A549 (cell line): ENCODE results near the gene FUT7. TPM values are rescaled to one million over a fixed set of nuclear protein-coding genes. Genes with fewer than 3 reads are reported as not detected.

Experiments used
- ATAC-seq, 2 experiments: fragments of 200-7000 bp in 1 of 2; fragments of >200 bp in 1 of 2; cut with Nextera tagmentation in 1 of 2; cut with Tn5 transposase in 1 of 2; 3 replicates each; pipeline versions ENCODE4 v1.8.0 to v1.9.1; 2018 to 2020; ENCODE audit warnings: mild to moderate bottlenecking in 1 of 2, moderate library complexity in 1 of 2
- CTCF ChIA-PET: fragments of 300-600 bp; sonication (Branson Sonifier 250); formaldehyde crosslinking; extraction: SDS; loops from one replicate; lab custom pipeline; 2021; ENCODE audit warnings: antibody characterized with exemption, inconsistent platforms; lab: Yijun Ruan, JAX
- POLR2A ChIA-PET: fragments of 350-600 bp; formaldehyde crosslinking; extraction: SDS; loops from one replicate; lab custom pipeline; 2021; ENCODE audit warnings: antibody characterized with exemption, inconsistent platforms; lab: Yijun Ruan, JAX
- DNase-seq, 2 experiments: peaks; one replicate each; pipeline versions ENCODE4 v3.0.0 to v3.0.0-alpha.2; 2011 to 2016; ENCODE audit warnings: low read depth in 1 of 2, low spot score in 1 of 2
- FAIRE-seq: peaks from 2 replicates; lab custom pipeline; 2011; peaks lifted over from hg19 to GRCh38; lab: Jason Lieb, UNC
- H3K27ac ChIP-seq, 2 experiments: fragments of >200 bp; sonication (Bioruptor Twin); formaldehyde crosslinking; 3 replicates each; pipeline ENCODE4 v1.5.1; 2016 to 2017
- H3K4me1 ChIP-seq: fragments of >200 bp; sonication (Bioruptor Twin); formaldehyde crosslinking; 3 replicates; pipeline ENCODE4 v1.6.1; 2016
- H3K4me2 ChIP-seq: fragments of >200 bp; sonication (Bioruptor Twin); formaldehyde crosslinking; 3 replicates; pipeline ENCODE4 v1.6.1; 2016
- H3K4me3 ChIP-seq: fragments of >200 bp; sonication (Bioruptor Twin); formaldehyde crosslinking; 3 replicates; pipeline ENCODE4 v1.5.1; 2016
- H3K9me3 ChIP-seq: fragments of >200 bp; sonication (Bioruptor Twin); formaldehyde crosslinking; 3 replicates; pipeline ENCODE4 v1.6.1; 2016
- BCL3 ChIP-seq: fragments of >200 bp; sonication (Bioruptor Twin); formaldehyde crosslinking; IDR thresholded peaks from 3 replicates; pipeline ENCODE4 v1.6.1; 2016
- BHLHE40 ChIP-seq: IDR thresholded peaks from 2 replicates; pipeline ENCODE4 v1.6.1; 2012; ENCODE audit warnings: low read depth, low read length, inconsistent platforms
- CBX2 ChIP-seq: fragments of 200-600 bp; sonication (generic); IDR thresholded peaks from 2 replicates; pipeline ENCODE4 v1.6.1; 2016; ENCODE audit warnings: low read depth, mild to moderate bottlenecking, borderline replicate concordance
- CBX8 ChIP-seq: fragments of 200-600 bp; sonication (generic); IDR thresholded peaks from 2 replicates; pipeline ENCODE4 v1.6.1; 2016
- CEBPB ChIP-seq, 2 experiments: fragments of >200 bp in 1 of 2; sonication (Bioruptor Twin) in 1 of 2; formaldehyde crosslinking in 1 of 2; IDR thresholded peaks; 2 replicates each; pipeline ENCODE4 v1.6.1; 2012 to 2016
- CHD2 ChIP-seq: fragments of 150-350 bp; IDR thresholded peaks from 2 replicates; pipeline ENCODE4 v1.6.1; 2014; ENCODE audit warnings: low read length; ENCODE audit not compliant: partially characterized antibody
- E2F6 ChIP-seq: IDR thresholded peaks from 2 replicates; pipeline ENCODE4 v1.6.1; 2012; ENCODE audit warnings: low read depth, borderline replicate concordance
- EHF ChIP-seq: fragments of 250-450 bp; sonication (Bioruptor Pico); IDR thresholded peaks from 2 replicates; pipeline ENCODE4 v1.5.0; 2020; ENCODE audit warnings: mild to moderate bottlenecking
- ELK1 ChIP-seq: fragments of 150-350 bp; IDR thresholded peaks from 2 replicates; pipeline ENCODE4 v1.6.1; 2014; ENCODE audit warnings: low read depth, mild to moderate bottlenecking, low read length
- EP300 ChIP-seq, 2 experiments: fragments of >200 bp; sonication (Bioruptor Twin); formaldehyde crosslinking; IDR thresholded peaks; 2 replicates in 1 of 2; 3 replicates in 1 of 2; pipeline ENCODE4 v1.6.1; 2016 to 2017
- ESRRA ChIP-seq: fragments of 150-350 bp; IDR thresholded peaks from 2 replicates; pipeline ENCODE4 v1.6.1; 2014; ENCODE audit warnings: mild to moderate bottlenecking, low read length, borderline replicate concordance
- HDAC2 ChIP-seq: fragments of 200-600 bp; sonication (generic); IDR thresholded peaks from 2 replicates; pipeline ENCODE4 v1.6.1; 2016
- HMGXB4 ChIP-seq: fragments of 250-450 bp; sonication (Bioruptor Pico); IDR thresholded peaks from 2 replicates; pipeline ENCODE4 v1.5.0; 2021; ENCODE audit warnings: mild to moderate bottlenecking, moderate library complexity, borderline replicate concordance
- HOXB13 ChIP-seq: fragments of 250-450 bp; sonication (Bioruptor Pico); IDR thresholded peaks from 2 replicates; pipeline ENCODE4 v1.5.0; 2020; ENCODE audit warnings: low read depth, mild to moderate bottlenecking, moderate library complexity
- HOXB5 ChIP-seq: fragments of 250-450 bp; sonication (Bioruptor Pico); IDR thresholded peaks from 2 replicates; pipeline ENCODE4 v1.5.0; 2020; ENCODE audit warnings: mild to moderate bottlenecking, moderate library complexity
- KDM5A ChIP-seq: fragments of 200-600 bp; sonication (generic); IDR thresholded peaks from 2 replicates; pipeline ENCODE4 v1.6.1; 2016; ENCODE audit warnings: antibody characterized with exemption, mild to moderate bottlenecking
- MAFK ChIP-seq: fragments of 450-650 bp; IDR thresholded peaks from 2 replicates; pipeline ENCODE4 v1.6.1; 2014; ENCODE audit not compliant: partially characterized antibody
- MAZ ChIP-seq: fragments of 150-350 bp; IDR thresholded peaks from 2 replicates; pipeline ENCODE4 v1.6.1; 2014; ENCODE audit warnings: antibody characterized with exemption, low read depth, low read length, borderline replicate concordance
- MYC ChIP-seq: IDR thresholded peaks from 2 replicates; pipeline ENCODE4 v1.6.1; 2012; ENCODE audit warnings: mild to moderate bottlenecking, inconsistent platforms, low read length, improper control_type of control experiment, borderline replicate concordance
- POLR2AphosphoS2 ChIP-seq: conservative IDR thresholded peaks from 2 replicates; pipeline ENCODE4 v1.6.1; 2012; ENCODE audit warnings: low read length, improper control_type of control experiment, inconsistent platforms
- RARB ChIP-seq: fragments of 250-450 bp; sonication (Bioruptor Pico); IDR thresholded peaks from 2 replicates; pipeline ENCODE4 v1.8.0; 2021; ENCODE audit warnings: mild to moderate bottlenecking, moderate library complexity
- TP53 ChIP-seq: fragments of 250-450 bp; sonication (Bioruptor Pico); IDR thresholded peaks from 2 replicates; pipeline ENCODE4 v1.5.0; 2021; ENCODE audit warnings: mild to moderate bottlenecking, moderate library complexity
- USF2 ChIP-seq: fragments of 450-650 bp; IDR thresholded peaks from 2 replicates; pipeline ENCODE4 v1.6.1; 2014; ENCODE audit warnings: antibody characterized with exemption
- ZC3H11A ChIP-seq: fragments of 450-650 bp; IDR thresholded peaks from 2 replicates; pipeline ENCODE4 v1.6.1; 2014; ENCODE audit warnings: antibody characterized with exemption, mild to moderate bottlenecking
- ZFP36 ChIP-seq: fragments of 450-650 bp; IDR thresholded peaks from 2 replicates; pipeline ENCODE4 v1.6.1; 2014; ENCODE audit warnings: borderline replicate concordance; ENCODE audit not compliant: partially characterized antibody
- WGBS: methylation state at CpG from one replicate; pipeline ENCODE4 v1.1.6; 2017; ENCODE audit errors: missing lambda C conversion rate; 5-methylcytosine and 5-hydroxymethylcytosine counted together
- polyA plus RNA-seq, 4 experiments: library from polyadenylated mRNA; depleted of rRNA in 3 of 4; stranded (reverse); fragments of >200 nt; fragmentation: RNase III in 1 of 4; extraction: RNeasy Plus Mini Kit Qiagen cat#74134 plus additional on column Dnase treatment in 1 of 4; gene quantifications; 2 replicates in 3 of 4; 3 replicates in 1 of 4; pipeline ENCODE4 v1.2.3, GENCODE V29; 2011 to 2017

The FUT7 gene
- polyA plus RNA-seq, 2 of the 4 experiments (the other 2 are of a cell fraction): not detected

GRCh38 chr9:137011907-137012675, 19.8 kb downstream of the FUT7 start:
- no peak overlapping the region for H3K4me3 ChIP-seq
- WGBS: 91% methylated on average over 23 of the region's 39 CpGs
- DNase-seq: no peak
- ChIA-PET CTCF (interaction anchor here (1.1 to 3.3 kb wide), 5 partner anchors 10 to 23 kb away, joined by 3 to 13 read pairs (median 5); no protein-coding TSS in a partner anchor), POLR2A (no interaction called here)
- H3K9me3 ChIP-seq: no peaks in the 10 kb centered on the region
- peaks cover 4% of the 10 kb centered on the region; the same call in 2 of the 3 replicates for H3K4me1 ChIP-seq
- ATAC-seq: no peak
- no peak for TF ChIP-seq BHLHE40
- no peak for TF ChIP-seq USF2
- no peak for TF ChIP-seq EHF
- no peak for TF ChIP-seq CHD2
- TF ChIP-seq HMGXB4: no peak
- TF ChIP-seq KDM5A: no peak
- TF ChIP-seq ZC3H11A: no peak
- TF ChIP-seq ESRRA: no peak
- TF ChIP-seq EP300 (IDR thresholded peaks at IDR 0.05): no peak
- TF ChIP-seq ELK1: no peak
- TF ChIP-seq HOXB5 (CRISPR knock-in tag): no peak
- no peak overlapping the region for H3K4me2 ChIP-seq
- H3K27ac ChIP-seq: no peak overlapping the region
- no peak for FAIRE-seq

GRCh38 chr9:137011156-137011555, 20.7 kb downstream of the FUT7 start:
- DNase-seq (no peak), FAIRE-seq (no peak), ATAC-seq (no peak)
- Histone ChIP-seq H3K27ac (no peak overlapping the region), H3K4me3 (no peak overlapping the region), H3K4me1 (peaks cover 5% of the 10 kb centered on the region; the same call in 2 of the 3 replicates), H3K4me2 (no peak overlapping the region), H3K9me3 (no peaks in the 10 kb centered on the region)
- CTCF ChIA-PET: interaction anchor here (0.6 to 3.3 kb wide), 5 partner anchors 11 to 434 kb away, joined by 3 to 13 read pairs (median 5); no protein-coding TSS in a partner anchor
- WGBS: 93% methylated on average over 22 of the region's 24 CpGs
- POLR2A ChIA-PET: interaction anchor here (0.6 kb wide), 1 partner anchor 648 kb away, joined by 3 read pairs; no protein-coding TSS in a partner anchor
- TF ChIP-seq MYC (no peak), CEBPB (IDR thresholded peaks at IDR 0.05) (no peak), MAFK (no peak), RARB (CRISPR knock-in tag) (no peak), CBX8 (no peak), HOXB5 (CRISPR knock-in tag) (no peak), KDM5A (no peak), BCL3 (no peak), CBX2 (no peak), EHF (no peak), MAZ (no peak), POLR2AphosphoS2 (no peak), HOXB13 (CRISPR knock-in tag) (no peak), ZFP36 (no peak), ESRRA (no peak), TP53 (CRISPR knock-in tag) (no peak), HDAC2 (no peak), E2F6 (no peak)
